Gastroesophageal sphincter (tissue), 4 donors: Measurements from ENCODE around the gene BGN. TPM values are rescaled to one million over a fixed set of nuclear protein-coding genes. Genes with fewer than 3 reads are reported as not detected.

ENCODE experiments used
- ATAC-seq: fragments of 150-250 bp; one replicate; pipeline ENCODE4 v1.9.1; 2016; ENCODE audit warnings: mild to moderate bottlenecking, moderate library complexity
- H3K27ac ChIP-seq, 4 donors: fragments of 200-600 bp; sonication (generic) in 3 of 4; 1 replicate in 3 of 4; 2 replicates in 1 of 4; pipeline ENCODE4 v1.5.1; 2016 to 2019
- H3K27me3 ChIP-seq: fragments of 200-600 bp; sonication (generic); one replicate; pipeline ENCODE4 v1.5.1; 2019
- H3K36me3 ChIP-seq, 2 donors: fragments of 200-600 bp; sonication (generic); one replicate each; pipeline ENCODE4 v1.5.1; 2019; ENCODE audit warnings: control low read depth in 1 of 2
- H3K4me1 ChIP-seq, 3 donors: fragments of 200-600 bp; sonication (generic); 1 replicate in 2 of 3; 2 replicates in 1 of 3; pipeline ENCODE4 v1.5.1; 2016 to 2019; ENCODE audit warnings: control low read depth in 2 of 3
- H3K4me3 ChIP-seq, 2 donors: fragments of 200-600 bp; sonication (generic); one replicate each; pipeline ENCODE4 v1.5.1; 2019; ENCODE audit warnings: mild to moderate bottlenecking in 1 of 2, moderate library complexity in 1 of 2
- H3K9me3 ChIP-seq, 3 donors: fragments of 200-600 bp; sonication (generic); one replicate each; pipeline ENCODE4 v1.5.1; 2017 to 2019; ENCODE audit warnings: control low read depth in 2 of 3
- EP300 ChIP-seq: sonication (generic); formaldehyde crosslinking; IDR thresholded peaks from one replicate; pipeline ENCODE4 v1.6.1; 2017; ENCODE audit warnings: antibody characterized with exemption, mild to moderate bottlenecking
- POLR2A ChIP-seq, 2 donors: fragments of 450-650 bp; IDR thresholded peaks; one replicate each; pipeline ENCODE4 v1.6.1; 2017; ENCODE audit warnings: antibody characterized with exemption in 2 of 2, mild to moderate bottlenecking in 2 of 2, moderate library complexity in 1 of 2
- POLR2AphosphoS5 ChIP-seq: sonication (generic); formaldehyde crosslinking; IDR thresholded peaks from one replicate; pipeline ENCODE4 v1.6.1; 2017; ENCODE audit warnings: antibody characterized with exemption
- WGBS, 2 donors: methylation state at CpG; one replicate each; pipeline ENCODE4 v1.1.5; 2018; ENCODE audit warnings: low coverage in 1 of 2; 5-methylcytosine and 5-hydroxymethylcytosine counted together
- total RNA-seq, 4 donors: library from RNA; depleted of rRNA; stranded (reverse); fragments of >200 nt; gene quantifications; one replicate each; pipeline ENCODE4 v1.1.0, GENCODE V29; 2016
- TF ChIP-seq, protein P1 (sequence below), 4 experiments: fragments of 200-600 bp in 2 of 4; fragments of 450-650 bp in 2 of 4; sonication (generic) in 1 of 4; IDR thresholded peaks; one replicate each; pipeline ENCODE4 v1.5.1; 2017 to 2019; ENCODE audit warnings: antibody characterized with exemption in 4 of 4, mild to moderate bottlenecking in 2 of 4, moderate library complexity in 2 of 4

The BGN gene
- total RNA-seq, 4 donors from 2014 or later = 10.4 to 49.4 (median 16.5) TPM

DNA sequence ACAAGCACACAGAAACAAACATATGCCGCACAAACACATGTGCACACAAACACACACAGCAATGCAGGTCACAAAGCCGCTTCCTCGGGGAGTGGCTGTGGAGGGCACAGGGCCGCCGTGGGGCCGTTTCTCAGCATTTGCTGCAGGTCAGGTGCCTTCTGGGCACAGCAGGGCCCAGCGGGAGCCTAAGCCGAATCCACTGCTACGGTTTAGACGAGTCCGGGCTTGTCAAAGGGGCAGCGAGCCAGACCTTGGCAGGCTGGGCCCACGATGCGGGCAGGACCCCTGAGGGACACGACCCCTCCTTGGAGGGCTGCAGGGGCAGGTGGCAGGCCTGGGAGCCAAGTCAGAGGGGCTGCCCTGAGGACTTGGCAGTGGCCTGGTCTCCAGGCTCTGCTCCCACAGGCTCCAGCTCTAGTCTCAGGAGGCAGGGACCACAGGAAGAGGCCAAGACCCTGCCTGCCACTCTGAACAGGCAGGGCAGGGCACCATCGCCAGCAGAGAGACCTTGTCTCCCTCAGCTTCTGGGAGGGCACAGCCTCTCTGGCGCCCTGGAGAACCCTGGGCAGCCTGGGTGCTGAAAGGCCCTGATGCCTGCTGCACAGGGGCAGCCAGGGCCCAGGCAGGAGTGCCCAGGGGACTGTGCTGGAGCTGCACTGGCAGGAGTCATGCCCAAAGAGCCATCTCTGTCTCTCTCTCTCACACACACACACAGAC is 17.2 kb downstream of the BGN start:
- TF ChIP-seq POLR2AphosphoS5 (no peak), POLR2A (IDR thresholded peaks at IDR 0.05) (no peak), EP300 (no peak)
- TF ChIP-seq, protein P1, sequence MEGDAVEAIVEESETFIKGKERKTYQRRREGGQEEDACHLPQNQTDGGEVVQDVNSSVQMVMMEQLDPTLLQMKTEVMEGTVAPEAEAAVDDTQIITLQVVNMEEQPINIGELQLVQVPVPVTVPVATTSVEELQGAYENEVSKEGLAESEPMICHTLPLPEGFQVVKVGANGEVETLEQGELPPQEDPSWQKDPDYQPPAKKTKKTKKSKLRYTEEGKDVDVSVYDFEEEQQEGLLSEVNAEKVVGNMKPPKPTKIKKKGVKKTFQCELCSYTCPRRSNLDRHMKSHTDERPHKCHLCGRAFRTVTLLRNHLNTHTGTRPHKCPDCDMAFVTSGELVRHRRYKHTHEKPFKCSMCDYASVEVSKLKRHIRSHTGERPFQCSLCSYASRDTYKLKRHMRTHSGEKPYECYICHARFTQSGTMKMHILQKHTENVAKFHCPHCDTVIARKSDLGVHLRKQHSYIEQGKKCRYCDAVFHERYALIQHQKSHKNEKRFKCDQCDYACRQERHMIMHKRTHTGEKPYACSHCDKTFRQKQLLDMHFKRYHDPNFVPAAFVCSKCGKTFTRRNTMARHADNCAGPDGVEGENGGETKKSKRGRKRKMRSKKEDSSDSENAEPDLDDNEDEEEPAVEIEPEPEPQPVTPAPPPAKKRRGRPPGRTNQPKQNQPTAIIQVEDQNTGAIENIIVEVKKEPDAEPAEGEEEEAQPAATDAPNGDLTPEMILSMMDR (IDR thresholded peaks at IDR 0.05) = no peak
- Histone ChIP-seq H3K4me3 (no peak overlapping the region), H3K4me1 (peaks cover 0 to 9% (median 0%) of the 10 kb centered on the region in 3 donors), H3K36me3 (no peaks in the 10 kb centered on the region), H3K27ac (no peak overlapping the region), H3K27me3 (peaks cover 8% of the 10 kb centered on the region), H3K9me3 (no peaks in the 10 kb centered on the region)
- WGBS, 2 donors = 100% methylated on average over 1 of the region's 17 CpGs; no CpG with 5 or more reads in 1 of the 2 donors
- no peak for ATAC-seq

DNA sequence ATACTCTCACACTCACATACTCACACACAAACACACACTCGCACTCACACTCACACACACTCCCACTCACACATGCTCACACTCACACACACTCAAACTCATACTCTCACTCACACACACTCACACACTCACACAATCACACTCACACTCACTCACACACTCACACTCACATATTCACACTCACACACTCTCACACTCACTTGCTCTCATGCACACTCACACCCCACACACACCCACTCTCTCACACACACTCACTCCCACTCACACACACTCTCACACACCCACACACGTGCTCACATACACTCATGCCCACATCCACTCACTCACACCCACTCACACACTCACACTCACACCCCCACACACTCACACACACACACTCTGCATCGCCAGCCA is 17.7 kb downstream of the BGN start:
- TF ChIP-seq, protein P1 (IDR thresholded peaks at IDR 0.05) = no peak
- TF ChIP-seq EP300 (no peak), POLR2AphosphoS5 (no peak), POLR2A (IDR thresholded peaks at IDR 0.05) (no peak)
- Histone ChIP-seq H3K27me3 (peaks cover 13% of the 10 kb centered on the region), H3K27ac (no peak overlapping the region), H3K9me3 (no peaks in the 10 kb centered on the region), H3K4me1 (peaks cover 0 to 7% (median 0%) of the 10 kb centered on the region in 3 donors), H3K36me3 (no peaks in the 10 kb centered on the region), H3K4me3 (no peak overlapping the region)
- WGBS, 2 donors = 25 to 50% methylated on average over 2 of the region's 3 CpGs
- ATAC-seq = no peak

DNA sequence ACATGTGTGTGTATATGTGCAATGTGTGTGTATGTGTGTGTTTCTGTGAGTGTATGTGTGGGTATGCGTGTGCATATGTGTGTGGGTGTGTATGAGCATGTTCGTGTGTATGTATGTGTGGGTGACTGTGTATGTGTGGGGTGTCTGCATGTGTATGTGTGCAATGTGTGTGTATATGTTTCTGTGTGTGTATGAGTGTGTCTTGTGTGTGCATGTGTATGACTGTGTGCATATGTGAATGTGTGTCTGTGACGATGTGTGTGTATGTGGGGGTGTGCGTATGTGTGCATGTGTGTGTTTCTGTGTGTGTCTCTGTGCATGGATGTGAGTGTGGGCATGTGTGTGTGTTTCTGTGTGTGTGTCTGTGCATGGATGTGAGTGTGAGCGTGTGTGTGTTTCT is 18.5 kb downstream of the BGN start:
- Histone ChIP-seq H3K36me3 (no peaks in the 10 kb centered on the region), H3K4me1 (peaks cover 0 to 10% (median 0%) of the 10 kb centered on the region in 3 donors), H3K27me3 (peaks cover 21% of the 10 kb centered on the region), H3K4me3 (no peak overlapping the region), H3K9me3 (no peaks in the 10 kb centered on the region), H3K27ac (no peak overlapping the region)
- TF ChIP-seq POLR2A (IDR thresholded peaks at IDR 0.05) (no peak), POLR2AphosphoS5 (no peak)
- TF ChIP-seq, protein P1 (IDR thresholded peaks at IDR 0.05) = no peak
- ATAC-seq = no peak
- 44 to 67% methylated on average over 2 to 3 of the region's 5 CpGs for WGBS, 2 donors

DNA sequence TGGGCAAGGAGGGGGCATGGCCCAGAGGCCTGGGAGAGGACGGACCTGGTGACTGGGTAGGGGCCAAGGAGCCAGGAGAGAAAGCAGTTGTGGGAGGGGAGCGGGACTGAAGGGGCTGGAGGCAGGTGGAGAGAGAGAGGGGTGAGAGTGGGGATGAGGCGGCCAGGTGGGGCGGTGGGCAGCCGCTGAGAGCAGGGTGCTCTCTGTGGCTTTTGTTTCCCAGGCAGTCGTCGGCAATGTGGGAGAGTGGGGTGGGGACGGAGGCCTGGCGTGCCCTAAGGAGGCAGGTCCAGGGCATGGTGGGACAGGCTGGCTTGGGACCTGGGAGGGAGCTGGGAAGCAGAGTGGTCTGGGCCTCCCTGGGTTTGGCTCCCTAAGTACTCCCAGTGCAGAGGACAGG is 19.5 kb downstream of the BGN start:
- 86% methylated on average over 4 of the region's 9 CpGs; no CpG with 5 or more reads in 1 of the 2 donors for whole genome bisulfite sequencing, 2 donors
- no peak for ATAC-seq
- H3K36me3 ChIP-seq = no peaks in the 10 kb centered on the region
- H3K27me3 ChIP-seq = peaks cover 31% of the 10 kb centered on the region
- peaks cover 0 to 12% (median 0%) of the 10 kb centered on the region in 3 donors for H3K4me1 ChIP-seq
- H3K4me3 ChIP-seq = no peak overlapping the region
- no peaks in the 10 kb centered on the region for H3K9me3 ChIP-seq
- H3K27ac ChIP-seq = no peak overlapping the region
- no peak for TF ChIP-seq POLR2AphosphoS5
- TF ChIP-seq POLR2A (IDR thresholded peaks at IDR 0.05) = no peak
- TF ChIP-seq EP300 = no peak
- TF ChIP-seq, protein P1 (IDR thresholded peaks at IDR 0.05) = no peak

DNA sequence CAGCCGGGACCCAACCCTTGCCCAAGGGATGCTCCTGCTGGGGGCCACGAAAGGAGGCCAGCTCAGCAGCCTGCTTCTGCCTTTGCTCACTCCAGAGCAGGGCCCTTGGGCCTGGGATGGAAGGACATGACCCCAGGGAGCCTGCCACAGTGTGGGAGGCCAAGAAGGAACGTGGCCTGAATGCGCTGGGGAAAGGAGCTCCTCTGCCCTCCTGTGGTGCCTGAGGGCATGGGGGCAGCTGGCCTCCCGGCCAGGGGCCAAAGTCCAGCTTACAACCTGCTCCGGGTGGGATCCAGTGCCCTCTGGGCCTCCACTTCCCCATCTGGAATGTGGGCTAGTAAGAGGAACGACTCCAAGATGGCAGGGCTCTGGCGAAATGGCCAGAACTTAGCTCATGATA is 20.7 kb downstream of the BGN start:
- ATAC-seq = no peak
- Histone ChIP-seq H3K9me3 (no peaks in the 10 kb centered on the region), H3K27ac (no peak overlapping the region), H3K27me3 (peaks cover 43% of the 10 kb centered on the region), H3K36me3 (no peaks in the 10 kb centered on the region), H3K4me3 (no peak overlapping the region), H3K4me1 (peaks cover 0 to 12% (median 0%) of the 10 kb centered on the region in 3 donors)
- no CpG with 5 or more reads among the region's 8 CpGs for WGBS, 2 donors
- no peak for TF ChIP-seq POLR2A (IDR thresholded peaks at IDR 0.05)
- TF ChIP-seq EP300 = no peak
- no peak for TF ChIP-seq POLR2AphosphoS5
- TF ChIP-seq, protein P1 (IDR thresholded peaks at IDR 0.05) = no peak
